ENCODE measurements around the gene SYDE1.
"Not testable (repeated sequence)": the region's sequence is repeated elsewhere in the genome, so short reads cannot be mapped to it uniquely, and the experiment has no call there.

Gene SYDE1, protein sequence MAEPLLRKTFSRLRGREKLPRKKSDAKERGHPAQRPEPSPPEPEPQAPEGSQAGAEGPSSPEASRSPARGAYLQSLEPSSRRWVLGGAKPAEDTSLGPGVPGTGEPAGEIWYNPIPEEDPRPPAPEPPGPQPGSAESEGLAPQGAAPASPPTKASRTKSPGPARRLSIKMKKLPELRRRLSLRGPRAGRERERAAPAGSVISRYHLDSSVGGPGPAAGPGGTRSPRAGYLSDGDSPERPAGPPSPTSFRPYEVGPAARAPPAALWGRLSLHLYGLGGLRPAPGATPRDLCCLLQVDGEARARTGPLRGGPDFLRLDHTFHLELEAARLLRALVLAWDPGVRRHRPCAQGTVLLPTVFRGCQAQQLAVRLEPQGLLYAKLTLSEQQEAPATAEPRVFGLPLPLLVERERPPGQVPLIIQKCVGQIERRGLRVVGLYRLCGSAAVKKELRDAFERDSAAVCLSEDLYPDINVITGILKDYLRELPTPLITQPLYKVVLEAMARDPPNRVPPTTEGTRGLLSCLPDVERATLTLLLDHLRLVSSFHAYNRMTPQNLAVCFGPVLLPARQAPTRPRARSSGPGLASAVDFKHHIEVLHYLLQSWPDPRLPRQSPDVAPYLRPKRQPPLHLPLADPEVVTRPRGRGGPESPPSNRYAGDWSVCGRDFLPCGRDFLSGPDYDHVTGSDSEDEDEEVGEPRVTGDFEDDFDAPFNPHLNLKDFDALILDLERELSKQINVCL

DNA sequence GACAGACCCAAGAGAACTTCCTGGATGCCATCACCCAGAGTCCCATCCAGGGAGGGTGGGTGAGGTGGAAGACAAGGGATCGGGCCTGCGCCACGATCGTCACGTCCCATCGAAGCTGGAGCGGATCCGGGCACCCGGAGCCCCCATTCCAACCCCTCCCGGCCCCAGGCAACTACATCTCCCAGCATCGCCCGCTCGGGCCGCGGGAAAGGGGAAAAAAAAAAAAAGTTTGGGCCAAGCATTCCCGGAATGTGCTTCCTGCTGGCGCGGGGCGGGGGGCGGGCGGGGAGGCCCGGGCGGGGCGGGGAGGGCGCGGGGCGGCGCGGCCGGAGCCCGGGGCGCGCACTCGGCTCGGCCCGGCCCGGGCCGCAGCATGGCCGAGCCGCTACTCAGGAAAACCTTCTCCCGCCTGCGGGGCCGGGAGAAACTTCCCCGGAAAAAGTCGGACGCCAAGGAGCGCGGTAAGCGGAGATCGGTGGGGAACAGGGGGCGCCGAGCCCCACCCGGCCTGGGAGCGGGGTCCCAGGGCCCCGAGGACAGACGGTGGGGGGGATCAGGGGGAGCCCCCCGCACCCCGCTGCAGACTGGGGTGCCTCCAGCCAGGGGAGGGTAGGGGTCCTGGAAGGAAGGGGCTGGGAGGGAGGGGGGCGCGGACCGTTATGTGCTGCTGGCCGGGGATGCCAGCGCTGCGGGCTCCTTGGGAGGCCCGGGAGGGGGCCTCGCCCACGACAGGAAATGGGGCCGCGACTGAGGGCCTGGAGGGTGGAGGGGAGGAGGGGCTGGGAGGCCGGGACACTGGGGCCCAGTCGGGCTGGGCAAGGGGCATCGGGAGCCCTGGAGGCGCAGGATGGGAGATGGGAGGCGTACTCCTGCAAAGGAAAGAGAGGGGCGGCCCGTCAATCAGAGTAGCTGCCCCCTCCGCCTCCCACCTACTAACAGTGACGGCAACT is at the start of gene SYDE1:
SYDE1 (plus strand) TSS at position 341 of the 950 bp plus-strand sequence; CDS start at position 374, 33 bp downstream.
- DNase-seq (ENCODE audit: extremely low read depth, insufficient read length) = no peak
- TF ChIP-seq, protein P1, sequence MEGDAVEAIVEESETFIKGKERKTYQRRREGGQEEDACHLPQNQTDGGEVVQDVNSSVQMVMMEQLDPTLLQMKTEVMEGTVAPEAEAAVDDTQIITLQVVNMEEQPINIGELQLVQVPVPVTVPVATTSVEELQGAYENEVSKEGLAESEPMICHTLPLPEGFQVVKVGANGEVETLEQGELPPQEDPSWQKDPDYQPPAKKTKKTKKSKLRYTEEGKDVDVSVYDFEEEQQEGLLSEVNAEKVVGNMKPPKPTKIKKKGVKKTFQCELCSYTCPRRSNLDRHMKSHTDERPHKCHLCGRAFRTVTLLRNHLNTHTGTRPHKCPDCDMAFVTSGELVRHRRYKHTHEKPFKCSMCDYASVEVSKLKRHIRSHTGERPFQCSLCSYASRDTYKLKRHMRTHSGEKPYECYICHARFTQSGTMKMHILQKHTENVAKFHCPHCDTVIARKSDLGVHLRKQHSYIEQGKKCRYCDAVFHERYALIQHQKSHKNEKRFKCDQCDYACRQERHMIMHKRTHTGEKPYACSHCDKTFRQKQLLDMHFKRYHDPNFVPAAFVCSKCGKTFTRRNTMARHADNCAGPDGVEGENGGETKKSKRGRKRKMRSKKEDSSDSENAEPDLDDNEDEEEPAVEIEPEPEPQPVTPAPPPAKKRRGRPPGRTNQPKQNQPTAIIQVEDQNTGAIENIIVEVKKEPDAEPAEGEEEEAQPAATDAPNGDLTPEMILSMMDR (IDR thresholded peaks at IDR 0.05; ENCODE audit: insufficient read depth, low read length, poor library complexity, severe bottlenecking) = no peak
- H3K4me3 ChIP-seq (replicated peaks; ENCODE audit: low read depth, low read length) = no peak within 1 kb of the TSS
- H3K36me3 ChIP-seq (ENCODE audit: control insufficient read depth, insufficient read depth, low read length) = no peaks in the 10 kb centered on the region
- H3K27me3 ChIP-seq (replicated peaks; ENCODE audit: control insufficient read depth, insufficient read depth, low read length) = peaks cover 2% of the 10 kb centered on the region; the same call in 1 of the 2 replicates

DNA sequence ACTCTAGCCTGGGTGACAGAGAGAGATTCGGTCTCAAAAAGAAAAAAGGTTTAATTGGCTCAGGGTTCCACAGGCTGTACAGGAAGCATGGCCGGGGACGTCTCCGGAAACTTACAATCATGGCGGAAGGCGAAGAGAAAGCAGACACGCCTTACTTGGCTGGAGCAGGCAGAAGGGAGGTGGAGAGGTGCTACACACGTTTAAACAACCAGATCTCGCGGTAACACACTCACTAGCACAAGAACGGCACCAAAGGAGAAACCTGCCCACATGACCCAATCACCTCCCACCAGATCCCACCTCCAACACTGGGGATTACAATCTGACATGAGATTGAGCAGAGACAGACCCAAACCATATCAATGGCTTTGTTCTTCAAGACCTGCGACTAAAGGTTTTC is 45.2 kb upstream of the SYDE1 start:
- no peaks in the 10 kb centered on the region; the same call in 1 of the 2 replicates for H3K27me3 ChIP-seq (replicated peaks; ENCODE audit: control insufficient read depth, insufficient read depth, low read length)
- no peak for DNase-seq (ENCODE audit: extremely low read depth, insufficient read length)
- TF ChIP-seq, protein P1 (IDR thresholded peaks at IDR 0.05; ENCODE audit: insufficient read depth, low read length, poor library complexity, severe bottlenecking) = no peak

DNA sequence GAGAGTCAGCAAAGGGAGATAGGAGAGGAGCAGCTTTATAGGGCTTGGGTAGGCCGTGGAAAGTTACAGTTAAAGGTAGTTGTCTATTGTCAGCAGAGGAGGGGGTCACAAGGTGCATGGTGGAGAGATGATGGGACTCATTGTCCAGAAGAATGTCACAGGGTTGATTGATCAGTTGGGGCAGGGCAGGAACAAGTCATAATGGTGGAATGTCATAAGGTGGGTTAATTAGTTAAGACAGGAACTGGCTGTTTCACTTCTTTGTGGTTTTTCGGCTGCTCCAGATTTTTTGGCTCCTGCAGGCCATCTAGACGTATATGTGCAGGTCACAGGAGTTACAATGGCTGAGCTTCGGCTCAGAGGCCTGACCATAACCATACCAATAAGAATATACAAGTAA is 36.8 kb upstream of the SYDE1 start:
- DNase-seq (ENCODE audit: extremely low read depth, insufficient read length); H3K36me3 ChIP-seq (ENCODE audit: control insufficient read depth, insufficient read depth, low read length); H3K27me3 ChIP-seq (replicated peaks; ENCODE audit: control insufficient read depth, insufficient read depth, low read length); H3K4me3 ChIP-seq (replicated peaks; ENCODE audit: low read depth, low read length): not testable (repeated sequence)

More for the DNA sequence above, 45.2 kb upstream of the SYDE1 start:
- Histone ChIP-seq H3K36me3 (ENCODE audit: control insufficient read depth, insufficient read depth, low read length) (no peaks in the 10 kb centered on the region), H3K4me3 (replicated peaks; ENCODE audit: low read depth, low read length) (no peak overlapping the region)

DNA sequence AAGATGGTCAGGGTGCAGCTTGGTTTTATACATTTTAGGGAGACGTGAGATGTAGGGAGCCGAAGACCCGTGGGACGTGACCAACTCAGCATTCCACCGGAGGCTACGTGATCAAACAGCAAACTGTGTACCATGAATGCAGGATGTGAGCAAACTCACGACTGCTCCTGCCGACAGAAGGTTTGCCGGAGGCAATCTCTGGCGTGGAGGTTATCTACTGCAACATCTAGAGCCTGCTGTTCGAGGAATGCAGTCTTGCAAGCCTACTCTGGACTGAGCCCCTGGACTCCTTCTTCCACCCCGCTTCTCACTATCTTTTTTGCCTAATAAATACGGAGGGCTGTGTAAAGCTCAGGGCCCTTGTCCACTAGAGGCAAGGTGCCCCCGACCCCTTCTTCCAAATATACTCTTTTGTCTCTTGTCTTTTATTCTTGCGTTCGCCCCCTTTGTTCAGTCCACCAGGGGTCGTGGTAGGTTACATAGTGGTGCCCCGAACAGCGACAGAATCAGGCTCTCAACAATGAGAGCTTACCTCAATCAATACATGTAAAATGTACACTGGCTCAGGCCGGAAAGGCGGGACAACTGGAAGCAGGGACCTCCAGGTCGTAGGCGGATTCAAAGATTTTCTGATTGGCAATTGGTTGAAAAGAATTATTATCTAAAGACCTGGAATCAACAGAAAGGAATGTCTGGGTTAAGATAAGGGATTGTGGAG is 34.1 kb upstream of the SYDE1 start:
- TF ChIP-seq, protein P1 (IDR thresholded peaks at IDR 0.05; ENCODE audit: insufficient read depth, low read length, poor library complexity, severe bottlenecking) = no peak
- no peak overlapping the region for H3K4me3 ChIP-seq (replicated peaks; ENCODE audit: low read depth, low read length)
- no peaks in the 10 kb centered on the region for H3K27me3 ChIP-seq (replicated peaks; ENCODE audit: control insufficient read depth, insufficient read depth, low read length)
- H3K36me3 ChIP-seq (ENCODE audit: control insufficient read depth, insufficient read depth, low read length) = no peaks in the 10 kb centered on the region
- DNase-seq (ENCODE audit: extremely low read depth, insufficient read length) = no peak

DNA sequence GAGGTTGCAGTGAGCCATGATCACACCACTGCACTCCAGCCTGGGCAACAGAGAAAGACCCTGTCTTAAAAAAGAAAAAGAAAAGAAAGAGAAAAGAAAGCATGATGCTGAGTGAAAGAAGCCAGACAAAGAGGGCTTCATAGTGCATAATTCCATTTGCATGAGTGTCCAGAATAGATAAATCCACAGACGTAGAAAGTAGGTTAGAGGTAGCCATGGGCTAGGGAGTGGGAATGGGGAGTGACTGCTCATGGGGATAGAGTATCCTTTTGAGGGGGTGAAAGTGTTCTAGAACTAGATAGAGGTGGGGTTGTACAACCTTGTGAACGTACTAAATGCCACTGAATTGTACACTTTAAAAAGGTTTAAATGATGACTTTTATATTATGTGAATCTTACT is 32.8 kb upstream of the SYDE1 start:
- H3K36me3 ChIP-seq (ENCODE audit: control insufficient read depth, insufficient read depth, low read length) = no peaks in the 10 kb centered on the region
- no peaks in the 10 kb centered on the region for H3K27me3 ChIP-seq (replicated peaks; ENCODE audit: control insufficient read depth, insufficient read depth, low read length)
- TF ChIP-seq, protein P1 (IDR thresholded peaks at IDR 0.05; ENCODE audit: insufficient read depth, low read length, poor library complexity, severe bottlenecking) = no peak
- H3K4me3 ChIP-seq (replicated peaks; ENCODE audit: low read depth, low read length) = no peak overlapping the region
- DNase-seq (ENCODE audit: extremely low read depth, insufficient read length) = no peak
